GM23338 (cell line): ENCODE results near the gene NOVA2. TPM values are rescaled to one million over a fixed set of nuclear protein-coding genes. Genes with fewer than 3 reads are reported as not detected.
A peak's percentile ranks its signal among the peaks of the same experiment; 100 is the strongest.

Experiments used
- ATAC-seq: fragments of 200-7000 bp; cut with Tn5 transposase; 3 replicates; pipeline ENCODE4 v1.9.1; 2020
- DNase-seq: peaks from one replicate; pipeline ENCODE4 v3.0.0-alpha.2; 2015; ENCODE audit warnings: low spot score
- H2AFZ ChIP-seq: fragments of 200-600 bp; sonication (generic); 2 replicates; pipeline ENCODE4 v1.8.0; 2016; ENCODE audit warnings: antibody characterized with exemption, mild to moderate bottlenecking, moderate library complexity
- H3F3A ChIP-seq: fragments of 200-600 bp; sonication (generic); replicated peaks from 2 replicates; pipeline ENCODE4 v1.8.0; 2017; ENCODE audit warnings: antibody characterized with exemption, mixed run types, low read depth
- H3K27ac ChIP-seq: fragments of 200-600 bp; sonication (generic); 2 replicates; pipeline ENCODE4 v1.6.1; 2016; ENCODE audit warnings: low read depth
- H3K27me3 ChIP-seq: fragments of 200-600 bp; sonication (generic); 2 replicates; pipeline ENCODE4 v1.8.0; 2016; ENCODE audit warnings: mild to moderate bottlenecking, mixed run types, moderate library complexity; ENCODE audit not compliant: insufficient read depth
- H3K36me3 ChIP-seq: fragments of 200-600 bp; sonication (generic); 2 replicates; pipeline ENCODE4 v1.8.0; 2016; ENCODE audit warnings: mild to moderate bottlenecking; ENCODE audit not compliant: insufficient read depth
- H3K4me1 ChIP-seq: fragments of 200-600 bp; sonication (generic); 2 replicates; pipeline ENCODE4 v1.8.0; 2016; ENCODE audit warnings: mild to moderate bottlenecking, moderate library complexity; ENCODE audit not compliant: insufficient read depth
- H3K4me2 ChIP-seq: fragments of 200-600 bp; sonication (generic); 2 replicates; pipeline ENCODE4 v1.7.1; 2017; ENCODE audit warnings: mixed run types
- H3K4me3 ChIP-seq: fragments of 200-600 bp; sonication (generic); 2 replicates; pipeline ENCODE4 v1.6.1; 2016; ENCODE audit warnings: mixed run types
- H3K79me2 ChIP-seq: fragments of 200-600 bp; sonication (generic); replicated peaks from 2 replicates; pipeline ENCODE4 v1.8.0; 2017; ENCODE audit warnings: mild to moderate bottlenecking; ENCODE audit not compliant: insufficient read depth
- H3K9me2 ChIP-seq: fragments of 200-600 bp; sonication (generic); 2 replicates; pipeline ENCODE4 v1.8.0; 2017; ENCODE audit not compliant: insufficient read depth
- H4K20me1 ChIP-seq: fragments of 200-600 bp; sonication (generic); replicated peaks from 2 replicates; pipeline ENCODE4 v1.8.0; 2017; ENCODE audit warnings: mild to moderate bottlenecking; ENCODE audit not compliant: insufficient read depth
- H3K27ac Mint-ChIP-seq: 2 replicates; pipeline ENCODE4 v1.8.0; 2020; ENCODE audit warnings: inconsistent platforms, mild to moderate bottlenecking, moderate library complexity, mixed read lengths
- H3K27me3 Mint-ChIP-seq: 3 replicates; pipeline ENCODE4 v1.8.0; 2022; ENCODE audit warnings: low read depth, mild to moderate bottlenecking, moderate library complexity, mixed read lengths, inconsistent platforms; ENCODE audit not compliant: insufficient read depth, poor library complexity
- H3K36me3 Mint-ChIP-seq: 3 replicates; pipeline ENCODE4 v1.8.0; 2021; ENCODE audit warnings: low read depth, mild to moderate bottlenecking, inconsistent platforms, moderate library complexity, mixed read lengths
- H3K4me1 Mint-ChIP-seq: 3 replicates; pipeline ENCODE4 v1.8.0; 2020; ENCODE audit warnings: mild to moderate bottlenecking, inconsistent platforms, mixed read lengths
- H3K4me3 Mint-ChIP-seq: 3 replicates; pipeline ENCODE4 v1.8.0; 2021; ENCODE audit warnings: moderate library complexity, mild to moderate bottlenecking, inconsistent platforms, mixed read lengths
- H3K9me3 Mint-ChIP-seq: 3 replicates; pipeline ENCODE4 v1.8.0; 2020; ENCODE audit warnings: moderate library complexity, mild to moderate bottlenecking, inconsistent platforms, mixed read lengths
- CREB1 ChIP-seq: fragments of 250-450 bp; sonication (Bioruptor Pico); IDR thresholded peaks from 2 replicates; pipeline ENCODE4 v1.5.0; 2020; ENCODE audit warnings: low read depth, mild to moderate bottlenecking, moderate library complexity
- EZH2 ChIP-seq: fragments of 200-600 bp; sonication (generic); IDR thresholded peaks from one replicate; pipeline ENCODE4 v1.8.0; 2017; ENCODE audit warnings: antibody characterized with exemption, mild to moderate bottlenecking, low read depth; ENCODE audit not compliant: unreplicated experiment
- EZH2phosphoT487 ChIP-seq: fragments of 200-600 bp; sonication (generic); IDR thresholded peaks from one replicate; pipeline ENCODE4 v1.8.1; 2018; ENCODE audit warnings: antibody characterized with exemption; ENCODE audit not compliant: unreplicated experiment
- JUNB ChIP-seq: IDR thresholded peaks from one replicate; pipeline ENCODE4 v1.6.1; 2016; ENCODE audit warnings: antibody characterized with exemption; ENCODE audit not compliant: unreplicated experiment
- NANOG ChIP-seq: IDR thresholded peaks from 2 replicates; pipeline ENCODE4 v1.6.1; 2016; ENCODE audit warnings: antibody characterized with exemption, borderline replicate concordance
- POLR2AphosphoS5 ChIP-seq: IDR thresholded peaks from 2 replicates; pipeline ENCODE4 v1.6.1; 2016; ENCODE audit warnings: antibody characterized with exemption, low read depth
- STAT1 ChIP-seq: IDR thresholded peaks from one replicate; pipeline ENCODE4 v1.6.1; 2016; ENCODE audit warnings: antibody characterized with exemption; ENCODE audit not compliant: unreplicated experiment
- ZNF114 ChIP-seq: fragments of 250-450 bp; sonication (Bioruptor Pico); IDR thresholded peaks from 2 replicates; pipeline ENCODE4 v1.5.0; 2020; ENCODE audit warnings: mild to moderate bottlenecking, moderate library complexity
- ZNF331 ChIP-seq: fragments of 250-450 bp; sonication (Bioruptor Pico); IDR thresholded peaks from 2 replicates; pipeline ENCODE4 v1.5.0; 2020; ENCODE audit warnings: low read depth, mild to moderate bottlenecking, moderate library complexity
- polyA plus RNA-seq: library from polyadenylated mRNA; unstranded; fragments of >200 nt; fragmentation: Nextera tagmentation; extraction: Ambion mirVana; gene quantifications from 2 replicates; pipeline ENCODE4 v1.2.1, GENCODE V29; 2016
- total RNA-seq: library from RNA; depleted of rRNA; stranded (reverse); fragments of >200 nt; shearing (Covaris generic); gene quantifications from 2 replicates; pipeline ENCODE4 v1.2.3, GENCODE V29; 2014
- TF ChIP-seq, protein P1 (sequence below), 2 experiments: fragments of 200-600 bp in 1 of 2; sonication (generic) in 1 of 2; conservative IDR thresholded peaks; 2 replicates each; pipeline versions ENCODE4 v1.5.1 to v1.6.1; 2016 to 2017; ENCODE audit warnings: antibody characterized with exemption in 2 of 2, low read depth in 2 of 2, mild to moderate bottlenecking in 2 of 2, moderate library complexity in 1 of 2
- TF ChIP-seq, protein P2 (sequence below): IDR thresholded peaks from one replicate; pipeline ENCODE4 v1.6.1; 2018; ENCODE audit warnings: antibody characterized with exemption; ENCODE audit not compliant: unreplicated experiment
- TF ChIP-seq, protein P3 (sequence below): IDR thresholded peaks from 2 replicates; pipeline ENCODE4 v1.6.1; 2016; ENCODE audit warnings: antibody characterized with exemption
- TF ChIP-seq, protein P4 (sequence below): fragments of 250-450 bp; sonication (Bioruptor Pico); IDR thresholded peaks from 2 replicates; pipeline ENCODE4 v1.5.0; 2020; ENCODE audit warnings: mild to moderate bottlenecking, moderate library complexity

Gene NOVA2
- total and polyA plus RNA-seq, 2 experiments from 2014 or later, result 5.1 to 13.7 TPM

DNA sequence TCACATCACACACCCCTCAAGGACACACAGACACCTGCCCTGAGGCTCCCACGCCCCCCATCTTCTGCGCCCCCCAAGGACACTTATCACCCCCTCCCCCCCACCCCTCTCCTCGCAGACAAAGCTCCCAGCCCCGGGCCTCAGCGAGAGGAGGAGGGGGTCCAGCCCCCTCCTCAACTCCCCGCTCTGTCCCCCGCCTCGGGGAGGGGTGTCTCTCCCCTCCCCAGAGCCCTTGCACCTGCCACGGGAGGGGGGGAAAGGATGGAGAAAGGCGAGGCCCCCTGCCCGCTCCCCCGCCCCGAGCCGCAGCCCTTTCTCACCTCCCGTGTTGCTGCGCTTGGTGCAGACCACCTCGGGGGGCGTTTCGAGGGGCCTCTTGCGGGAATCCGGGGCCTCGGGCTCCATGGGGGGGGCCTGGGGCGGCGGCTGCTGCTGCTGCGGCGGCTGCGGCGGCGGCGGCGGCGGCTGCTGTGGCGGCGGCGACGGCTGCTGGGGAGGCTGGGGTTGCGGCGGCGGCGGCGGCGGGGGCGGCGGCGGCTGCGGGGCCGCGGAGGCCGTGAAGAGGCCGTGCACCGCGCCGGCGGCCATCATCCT is 621 bp downstream of the NOVA2 start:
- peaks cover 23% of the 10 kb centered on the region for H3K4me1 Mint-ChIP-seq
- peak overlapping the region; percentile 78 for H3K4me2 ChIP-seq
- H3K27me3 Mint-ChIP-seq, result peaks cover 17% of the 10 kb centered on the region

More for the DNA sequence above, 621 bp downstream of the NOVA2 start:
- H3K4me1 ChIP-seq, result peaks cover 3% of the 10 kb centered on the region; the same call in 1 of the 2 replicates
- no peak for TF ChIP-seq STAT1
- TF ChIP-seq POLR2AphosphoS5, result no peak
- no peak for TF ChIP-seq JUNB
- TF ChIP-seq, protein P1, sequence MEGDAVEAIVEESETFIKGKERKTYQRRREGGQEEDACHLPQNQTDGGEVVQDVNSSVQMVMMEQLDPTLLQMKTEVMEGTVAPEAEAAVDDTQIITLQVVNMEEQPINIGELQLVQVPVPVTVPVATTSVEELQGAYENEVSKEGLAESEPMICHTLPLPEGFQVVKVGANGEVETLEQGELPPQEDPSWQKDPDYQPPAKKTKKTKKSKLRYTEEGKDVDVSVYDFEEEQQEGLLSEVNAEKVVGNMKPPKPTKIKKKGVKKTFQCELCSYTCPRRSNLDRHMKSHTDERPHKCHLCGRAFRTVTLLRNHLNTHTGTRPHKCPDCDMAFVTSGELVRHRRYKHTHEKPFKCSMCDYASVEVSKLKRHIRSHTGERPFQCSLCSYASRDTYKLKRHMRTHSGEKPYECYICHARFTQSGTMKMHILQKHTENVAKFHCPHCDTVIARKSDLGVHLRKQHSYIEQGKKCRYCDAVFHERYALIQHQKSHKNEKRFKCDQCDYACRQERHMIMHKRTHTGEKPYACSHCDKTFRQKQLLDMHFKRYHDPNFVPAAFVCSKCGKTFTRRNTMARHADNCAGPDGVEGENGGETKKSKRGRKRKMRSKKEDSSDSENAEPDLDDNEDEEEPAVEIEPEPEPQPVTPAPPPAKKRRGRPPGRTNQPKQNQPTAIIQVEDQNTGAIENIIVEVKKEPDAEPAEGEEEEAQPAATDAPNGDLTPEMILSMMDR (conservative IDR thresholded peaks at IDR 0.05; ENCODE audit: low read depth in 2 of 2), result no peak
- TF ChIP-seq NANOG, result no peak
- TF ChIP-seq, protein P2, sequence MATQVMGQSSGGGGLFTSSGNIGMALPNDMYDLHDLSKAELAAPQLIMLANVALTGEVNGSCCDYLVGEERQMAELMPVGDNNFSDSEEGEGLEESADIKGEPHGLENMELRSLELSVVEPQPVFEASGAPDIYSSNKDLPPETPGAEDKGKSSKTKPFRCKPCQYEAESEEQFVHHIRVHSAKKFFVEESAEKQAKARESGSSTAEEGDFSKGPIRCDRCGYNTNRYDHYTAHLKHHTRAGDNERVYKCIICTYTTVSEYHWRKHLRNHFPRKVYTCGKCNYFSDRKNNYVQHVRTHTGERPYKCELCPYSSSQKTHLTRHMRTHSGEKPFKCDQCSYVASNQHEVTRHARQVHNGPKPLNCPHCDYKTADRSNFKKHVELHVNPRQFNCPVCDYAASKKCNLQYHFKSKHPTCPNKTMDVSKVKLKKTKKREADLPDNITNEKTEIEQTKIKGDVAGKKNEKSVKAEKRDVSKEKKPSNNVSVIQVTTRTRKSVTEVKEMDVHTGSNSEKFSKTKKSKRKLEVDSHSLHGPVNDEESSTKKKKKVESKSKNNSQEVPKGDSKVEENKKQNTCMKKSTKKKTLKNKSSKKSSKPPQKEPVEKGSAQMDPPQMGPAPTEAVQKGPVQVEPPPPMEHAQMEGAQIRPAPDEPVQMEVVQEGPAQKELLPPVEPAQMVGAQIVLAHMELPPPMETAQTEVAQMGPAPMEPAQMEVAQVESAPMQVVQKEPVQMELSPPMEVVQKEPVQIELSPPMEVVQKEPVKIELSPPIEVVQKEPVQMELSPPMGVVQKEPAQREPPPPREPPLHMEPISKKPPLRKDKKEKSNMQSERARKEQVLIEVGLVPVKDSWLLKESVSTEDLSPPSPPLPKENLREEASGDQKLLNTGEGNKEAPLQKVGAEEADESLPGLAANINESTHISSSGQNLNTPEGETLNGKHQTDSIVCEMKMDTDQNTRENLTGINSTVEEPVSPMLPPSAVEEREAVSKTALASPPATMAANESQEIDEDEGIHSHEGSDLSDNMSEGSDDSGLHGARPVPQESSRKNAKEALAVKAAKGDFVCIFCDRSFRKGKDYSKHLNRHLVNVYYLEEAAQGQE, result no peak
- no peak for TF ChIP-seq EZH2
- TF ChIP-seq EZH2phosphoT487, result no peak
- no peak for TF ChIP-seq ZNF114
- TF ChIP-seq ZNF331 (CRISPR knock-in tag), result no peak
- TF ChIP-seq, protein P3, sequence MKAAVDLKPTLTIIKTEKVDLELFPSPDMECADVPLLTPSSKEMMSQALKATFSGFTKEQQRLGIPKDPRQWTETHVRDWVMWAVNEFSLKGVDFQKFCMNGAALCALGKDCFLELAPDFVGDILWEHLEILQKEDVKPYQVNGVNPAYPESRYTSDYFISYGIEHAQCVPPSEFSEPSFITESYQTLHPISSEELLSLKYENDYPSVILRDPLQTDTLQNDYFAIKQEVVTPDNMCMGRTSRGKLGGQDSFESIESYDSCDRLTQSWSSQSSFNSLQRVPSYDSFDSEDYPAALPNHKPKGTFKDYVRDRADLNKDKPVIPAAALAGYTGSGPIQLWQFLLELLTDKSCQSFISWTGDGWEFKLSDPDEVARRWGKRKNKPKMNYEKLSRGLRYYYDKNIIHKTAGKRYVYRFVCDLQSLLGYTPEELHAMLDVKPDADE, result no peak
- TF ChIP-seq CREB1, result no peak
- TF ChIP-seq, protein P4, sequence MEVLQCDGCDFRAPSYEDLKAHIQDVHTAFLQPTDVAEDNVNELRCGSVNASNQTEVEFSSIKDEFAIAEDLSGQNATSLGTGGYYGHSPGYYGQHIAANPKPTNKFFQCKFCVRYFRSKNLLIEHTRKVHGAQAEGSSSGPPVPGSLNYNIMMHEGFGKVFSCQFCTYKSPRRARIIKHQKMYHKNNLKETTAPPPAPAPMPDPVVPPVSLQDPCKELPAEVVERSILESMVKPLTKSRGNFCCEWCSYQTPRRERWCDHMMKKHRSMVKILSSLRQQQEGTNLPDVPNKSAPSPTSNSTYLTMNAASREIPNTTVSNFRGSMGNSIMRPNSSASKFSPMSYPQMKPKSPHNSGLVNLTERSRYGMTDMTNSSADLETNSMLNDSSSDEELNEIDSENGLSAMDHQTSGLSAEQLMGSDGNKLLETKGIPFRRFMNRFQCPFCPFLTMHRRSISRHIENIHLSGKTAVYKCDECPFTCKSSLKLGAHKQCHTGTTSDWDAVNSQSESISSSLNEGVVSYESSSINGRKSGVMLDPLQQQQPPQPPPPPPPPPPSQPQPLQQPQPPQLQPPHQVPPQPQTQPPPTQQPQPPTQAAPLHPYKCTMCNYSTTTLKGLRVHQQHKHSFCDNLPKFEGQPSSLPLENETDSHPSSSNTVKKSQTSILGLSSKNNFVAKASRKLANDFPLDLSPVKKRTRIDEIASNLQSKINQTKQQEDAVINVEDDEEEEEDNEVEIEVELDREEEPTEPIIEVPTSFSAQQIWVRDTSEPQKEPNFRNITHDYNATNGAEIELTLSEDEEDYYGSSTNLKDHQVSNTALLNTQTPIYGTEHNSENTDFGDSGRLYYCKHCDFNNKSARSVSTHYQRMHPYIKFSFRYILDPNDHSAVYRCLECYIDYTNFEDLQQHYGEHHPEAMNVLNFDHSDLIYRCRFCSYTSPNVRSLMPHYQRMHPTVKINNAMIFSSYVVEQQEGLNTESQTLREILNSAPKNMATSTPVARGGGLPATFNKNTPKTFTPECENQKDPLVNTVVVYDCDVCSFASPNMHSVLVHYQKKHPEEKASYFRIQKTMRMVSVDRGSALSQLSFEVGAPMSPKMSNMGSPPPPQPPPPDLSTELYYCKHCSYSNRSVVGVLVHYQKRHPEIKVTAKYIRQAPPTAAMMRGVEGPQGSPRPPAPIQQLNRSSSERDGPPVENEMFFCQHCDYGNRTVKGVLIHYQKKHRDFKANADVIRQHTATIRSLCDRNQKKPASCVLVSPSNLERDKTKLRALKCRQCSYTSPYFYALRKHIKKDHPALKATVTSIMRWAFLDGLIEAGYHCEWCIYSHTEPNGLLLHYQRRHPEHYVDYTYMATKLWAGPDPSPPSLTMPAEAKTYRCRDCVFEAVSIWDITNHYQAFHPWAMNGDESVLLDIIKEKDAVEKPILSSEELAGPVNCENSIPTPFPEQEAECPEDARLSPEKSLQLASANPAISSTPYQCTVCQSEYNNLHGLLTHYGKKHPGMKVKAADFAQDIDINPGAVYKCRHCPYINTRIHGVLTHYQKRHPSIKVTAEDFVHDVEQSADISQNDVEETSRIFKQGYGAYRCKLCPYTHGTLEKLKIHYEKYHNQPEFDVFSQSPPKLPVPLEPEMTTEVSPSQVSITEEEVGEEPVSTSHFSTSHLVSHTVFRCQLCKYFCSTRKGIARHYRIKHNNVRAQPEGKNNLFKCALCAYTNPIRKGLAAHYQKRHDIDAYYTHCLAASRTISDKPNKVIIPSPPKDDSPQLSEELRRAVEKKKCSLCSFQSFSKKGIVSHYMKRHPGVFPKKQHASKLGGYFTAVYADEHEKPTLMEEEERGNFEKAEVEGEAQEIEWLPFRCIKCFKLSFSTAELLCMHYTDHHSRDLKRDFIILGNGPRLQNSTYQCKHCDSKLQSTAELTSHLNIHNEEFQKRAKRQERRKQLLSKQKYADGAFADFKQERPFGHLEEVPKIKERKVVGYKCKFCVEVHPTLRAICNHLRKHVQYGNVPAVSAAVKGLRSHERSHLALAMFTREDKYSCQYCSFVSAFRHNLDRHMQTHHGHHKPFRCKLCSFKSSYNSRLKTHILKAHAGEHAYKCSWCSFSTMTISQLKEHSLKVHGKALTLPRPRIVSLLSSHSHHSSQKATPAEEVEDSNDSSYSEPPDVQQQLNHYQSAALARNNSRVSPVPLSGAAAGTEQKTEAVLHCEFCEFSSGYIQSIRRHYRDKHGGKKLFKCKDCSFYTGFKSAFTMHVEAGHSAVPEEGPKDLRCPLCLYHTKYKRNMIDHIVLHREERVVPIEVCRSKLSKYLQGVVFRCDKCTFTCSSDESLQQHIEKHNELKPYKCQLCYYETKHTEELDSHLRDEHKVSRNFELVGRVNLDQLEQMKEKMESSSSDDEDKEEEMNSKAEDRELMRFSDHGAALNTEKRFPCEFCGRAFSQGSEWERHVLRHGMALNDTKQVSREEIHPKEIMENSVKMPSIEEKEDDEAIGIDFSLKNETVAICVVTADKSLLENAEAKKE (CRISPR knock-in tag), result no peak
- 0 out of 2 replicates have a peak, but pooled peaks cover 2% of the 10 kb centered on the region for H3K27me3 ChIP-seq
- H3K9me2 ChIP-seq, result no peaks in the 10 kb centered on the region
- ATAC-seq (no peak), DNase-seq (no peak)
- Mint-ChIP-seq H3K27ac (no peak overlapping the region), H3K36me3 (no peaks in the 10 kb centered on the region), H3K9me3 (no peaks in the 10 kb centered on the region), H3K4me3 (peak overlapping the region; percentile 62)
- peak overlapping the region; percentile 59 for H3K4me3 ChIP-seq
- H3K36me3 ChIP-seq, result no peaks in the 10 kb centered on the region
- H3F3A ChIP-seq, result 0 out of 2 replicates have a peak, but pooled peaks cover 2% of the 10 kb centered on the region
- peaks cover 2% of the 10 kb centered on the region for H4K20me1 ChIP-seq
- no peaks in the 10 kb centered on the region for H3K79me2 ChIP-seq
- no peak overlapping the region for H3K27ac ChIP-seq
- H2AFZ ChIP-seq, result no peak overlapping the region
